Measurements from ENCODE around the gene TPSG1. TPM values are rescaled to one million over a fixed set of nuclear protein-coding genes. Genes with fewer than 3 reads are reported as not detected.
"Not testable (repeated sequence)": the region's sequence is repeated elsewhere in the genome, so short reads cannot be mapped to it uniquely, and the experiment has no call there.

Gene TPSG1
- total RNA-seq, 1 donor from 2014 or later, result not detected

DNA sequence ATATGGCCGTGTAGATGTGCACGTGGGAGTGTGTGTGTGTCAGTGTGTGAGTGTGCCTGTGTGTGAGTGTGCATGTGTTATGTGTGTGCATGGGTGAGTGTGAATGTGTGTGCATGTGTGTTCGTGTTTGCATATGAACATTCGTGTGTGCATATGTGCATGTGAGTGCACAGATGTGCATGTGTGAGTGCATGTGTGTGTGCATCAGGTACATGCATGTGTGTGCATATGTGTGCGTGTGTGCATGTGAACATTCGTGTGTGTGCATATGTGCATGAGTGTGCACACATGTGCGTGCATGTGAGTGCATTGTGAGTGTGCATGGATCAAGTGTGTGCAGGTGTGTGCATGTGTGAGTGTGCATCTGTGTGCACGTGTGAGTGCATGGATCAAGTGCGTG is 12.9 kb upstream of the TPSG1 start:
- peaks cover 5% of the 10 kb centered on the region for H3K27me3 Mint-ChIP-seq (ENCODE audit: unreplicated experiment)
- H3K27ac Mint-ChIP-seq (ENCODE audit: unreplicated experiment), result no peak overlapping the region
- H3K36me3 Mint-ChIP-seq (ENCODE audit: unreplicated experiment), result no peaks in the 10 kb centered on the region
- no peak overlapping the region for H3K4me3 Mint-ChIP-seq (ENCODE audit: unreplicated experiment)
- peaks cover 8% of the 10 kb centered on the region for H3K9me3 Mint-ChIP-seq (ENCODE audit: unreplicated experiment)
- peaks cover 4% of the 10 kb centered on the region for H3K4me1 Mint-ChIP-seq (ENCODE audit: low read depth, unreplicated experiment)
- no peak for DNase-seq
- TF ChIP-seq, protein P1, sequence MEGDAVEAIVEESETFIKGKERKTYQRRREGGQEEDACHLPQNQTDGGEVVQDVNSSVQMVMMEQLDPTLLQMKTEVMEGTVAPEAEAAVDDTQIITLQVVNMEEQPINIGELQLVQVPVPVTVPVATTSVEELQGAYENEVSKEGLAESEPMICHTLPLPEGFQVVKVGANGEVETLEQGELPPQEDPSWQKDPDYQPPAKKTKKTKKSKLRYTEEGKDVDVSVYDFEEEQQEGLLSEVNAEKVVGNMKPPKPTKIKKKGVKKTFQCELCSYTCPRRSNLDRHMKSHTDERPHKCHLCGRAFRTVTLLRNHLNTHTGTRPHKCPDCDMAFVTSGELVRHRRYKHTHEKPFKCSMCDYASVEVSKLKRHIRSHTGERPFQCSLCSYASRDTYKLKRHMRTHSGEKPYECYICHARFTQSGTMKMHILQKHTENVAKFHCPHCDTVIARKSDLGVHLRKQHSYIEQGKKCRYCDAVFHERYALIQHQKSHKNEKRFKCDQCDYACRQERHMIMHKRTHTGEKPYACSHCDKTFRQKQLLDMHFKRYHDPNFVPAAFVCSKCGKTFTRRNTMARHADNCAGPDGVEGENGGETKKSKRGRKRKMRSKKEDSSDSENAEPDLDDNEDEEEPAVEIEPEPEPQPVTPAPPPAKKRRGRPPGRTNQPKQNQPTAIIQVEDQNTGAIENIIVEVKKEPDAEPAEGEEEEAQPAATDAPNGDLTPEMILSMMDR (IDR thresholded peaks at IDR 0.05; ENCODE audit: partially characterized antibody, unreplicated experiment), result no peak

DNA sequence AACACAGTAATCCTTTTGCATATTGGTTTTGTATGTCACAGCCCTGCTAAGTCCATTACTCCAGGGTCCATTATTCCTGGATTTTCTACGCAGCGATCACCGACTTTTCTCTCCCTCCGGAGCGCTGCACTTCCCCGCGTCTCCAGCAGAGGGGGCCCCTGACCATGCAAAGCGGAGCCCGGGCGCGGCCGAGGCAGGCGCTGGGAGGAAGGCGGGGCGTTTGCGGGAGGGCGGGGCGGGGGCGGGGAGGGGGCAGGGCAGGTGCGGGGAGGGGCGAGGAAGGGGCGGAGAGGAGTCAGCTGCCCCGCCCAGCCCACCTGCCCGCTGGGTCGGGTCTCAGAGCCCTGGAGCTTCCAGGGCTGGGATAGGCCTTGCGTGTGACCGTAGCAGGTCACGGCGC is 11.6 kb upstream of the TPSG1 start:
- not testable (repeated sequence) for H3K36me3 Mint-ChIP-seq (ENCODE audit: unreplicated experiment); H3K27me3 Mint-ChIP-seq (ENCODE audit: unreplicated experiment); H3K27ac Mint-ChIP-seq (ENCODE audit: unreplicated experiment); H3K4me3 Mint-ChIP-seq (ENCODE audit: unreplicated experiment); DNase-seq; H3K9me3 Mint-ChIP-seq (ENCODE audit: unreplicated experiment); H3K4me1 Mint-ChIP-seq (ENCODE audit: low read depth, unreplicated experiment)

DNA sequence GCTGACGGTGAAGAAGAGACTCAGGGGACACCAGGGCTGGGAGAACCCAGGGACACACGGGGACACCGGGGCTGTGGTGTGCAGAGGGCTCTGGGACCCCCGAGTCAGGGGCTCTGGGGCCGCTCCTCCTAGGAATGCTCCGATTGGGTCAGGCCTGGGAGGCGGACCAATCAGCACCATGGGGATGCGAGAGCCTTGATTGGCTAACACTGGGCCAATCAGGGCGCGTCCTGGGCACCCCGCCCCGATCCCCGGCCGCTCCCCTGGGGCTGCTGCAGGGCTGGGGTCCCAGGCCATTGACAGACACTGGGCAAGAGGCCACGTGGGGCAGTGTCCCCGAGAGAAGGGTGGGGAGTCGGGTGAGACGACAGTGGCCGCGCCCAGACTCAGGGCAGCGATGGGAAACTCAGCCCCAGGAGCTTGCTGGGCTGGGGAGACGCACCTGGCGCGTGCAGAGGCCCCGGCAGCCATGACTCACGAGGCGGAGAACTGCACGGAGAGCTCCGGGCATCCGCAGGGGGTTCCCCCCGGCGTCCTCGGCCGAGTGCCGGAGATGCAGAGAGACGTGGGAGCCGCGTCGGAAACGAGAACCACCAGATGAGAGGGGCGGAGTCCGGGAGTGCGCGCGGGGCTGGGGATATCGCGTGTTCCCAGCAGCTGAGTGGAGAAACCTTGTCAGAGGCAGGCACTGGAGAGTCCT is 7.1 kb upstream of the TPSG1 start:
- not testable (repeated sequence) for H3K27me3 Mint-ChIP-seq (ENCODE audit: unreplicated experiment); H3K9me3 Mint-ChIP-seq (ENCODE audit: unreplicated experiment); H3K4me1 Mint-ChIP-seq (ENCODE audit: low read depth, unreplicated experiment); DNase-seq; H3K27ac Mint-ChIP-seq (ENCODE audit: unreplicated experiment); H3K36me3 Mint-ChIP-seq (ENCODE audit: unreplicated experiment); H3K4me3 Mint-ChIP-seq (ENCODE audit: unreplicated experiment)

GRCh38 chr16:1231301-1231700 is 6.2 kb upstream of the TPSG1 start:
- H3K36me3 Mint-ChIP-seq (ENCODE audit: unreplicated experiment); H3K4me3 Mint-ChIP-seq (ENCODE audit: unreplicated experiment); H3K9me3 Mint-ChIP-seq (ENCODE audit: unreplicated experiment); H3K27ac Mint-ChIP-seq (ENCODE audit: unreplicated experiment); H3K4me1 Mint-ChIP-seq (ENCODE audit: low read depth, unreplicated experiment): not testable (repeated sequence)
- peak; percentile 14 for DNase-seq
- H3K27me3 Mint-ChIP-seq (ENCODE audit: unreplicated experiment), result peaks cover 11% of the 10 kb centered on the region

DNA sequence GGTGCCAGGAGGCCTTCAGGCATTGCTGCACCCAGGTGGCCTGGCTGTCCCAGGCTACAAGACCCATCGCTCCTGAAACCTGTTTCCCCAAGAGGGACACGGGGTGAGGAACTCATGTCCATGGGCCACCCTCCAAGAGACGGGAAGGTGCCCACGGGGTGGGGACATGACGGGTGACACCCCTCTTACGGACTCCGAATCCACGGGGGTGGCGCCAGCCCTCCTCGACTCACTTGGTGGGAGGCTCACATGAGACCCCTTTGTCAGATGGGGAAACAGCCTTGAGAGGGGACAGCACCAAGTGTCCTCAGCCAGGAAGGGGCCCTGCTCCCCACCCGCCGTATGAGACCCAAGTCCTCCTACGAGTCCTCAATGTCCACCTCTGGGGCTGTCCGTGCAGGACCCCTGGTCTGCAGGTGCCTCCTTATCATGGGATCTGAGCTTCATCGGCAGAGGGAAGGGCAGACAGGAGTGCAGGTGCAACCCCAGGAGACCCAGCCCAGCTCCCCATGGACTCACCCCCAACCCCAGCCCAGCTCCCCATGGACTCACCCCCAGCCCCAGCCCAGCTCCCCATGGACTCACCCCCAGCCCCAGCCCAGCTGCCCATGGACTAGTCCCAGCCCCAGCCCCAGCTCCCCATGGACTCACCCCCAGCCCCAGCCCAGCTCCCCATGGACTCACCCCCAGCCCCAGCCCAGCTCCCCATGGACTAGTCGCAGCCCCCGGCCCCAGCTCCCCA is 5.6 kb upstream of the TPSG1 start:
- H3K27ac Mint-ChIP-seq (ENCODE audit: unreplicated experiment); H3K9me3 Mint-ChIP-seq (ENCODE audit: unreplicated experiment); H3K4me3 Mint-ChIP-seq (ENCODE audit: unreplicated experiment); H3K36me3 Mint-ChIP-seq (ENCODE audit: unreplicated experiment); H3K4me1 Mint-ChIP-seq (ENCODE audit: low read depth, unreplicated experiment): not testable (repeated sequence)
- peaks cover 11% of the 10 kb centered on the region for H3K27me3 Mint-ChIP-seq (ENCODE audit: unreplicated experiment)
- peak; percentile 12 for DNase-seq

- Mint-ChIP-seq H3K27me3 (ENCODE audit: unreplicated experiment) (peaks cover 16% of the 10 kb centered on the region), H3K9me3 (ENCODE audit: unreplicated experiment) (peaks cover 12% of the 10 kb centered on the region)
- DNase-seq; H3K4me3 Mint-ChIP-seq (ENCODE audit: unreplicated experiment); H3K4me1 Mint-ChIP-seq (ENCODE audit: low read depth, unreplicated experiment); H3K27ac Mint-ChIP-seq (ENCODE audit: unreplicated experiment); H3K36me3 Mint-ChIP-seq (ENCODE audit: unreplicated experiment): not testable (repeated sequence)
Observed at GRCh38 chr16:1230084-1230470, 5.0 kb upstream of the TPSG1 start, which contains the start of gene TPSB2. Gene TPSB2, minus strand, starts transcription at chr16:1230184. Its CDS starts 233 bp downstream, at chr16:1229951.

- H3K36me3 Mint-ChIP-seq (ENCODE audit: unreplicated experiment); H3K4me3 Mint-ChIP-seq (ENCODE audit: unreplicated experiment); H3K27ac Mint-ChIP-seq (ENCODE audit: unreplicated experiment); H3K4me1 Mint-ChIP-seq (ENCODE audit: low read depth, unreplicated experiment): not testable (repeated sequence)
- peak; percentile 3 for DNase-seq
- Mint-ChIP-seq H3K9me3 (ENCODE audit: unreplicated experiment) (peaks cover 12% of the 10 kb centered on the region), H3K27me3 (ENCODE audit: unreplicated experiment) (peaks cover 16% of the 10 kb centered on the region)
Observed at GRCh38 chr16:1229476-1229875, 4.4 kb upstream of the TPSG1 start.

DNA sequence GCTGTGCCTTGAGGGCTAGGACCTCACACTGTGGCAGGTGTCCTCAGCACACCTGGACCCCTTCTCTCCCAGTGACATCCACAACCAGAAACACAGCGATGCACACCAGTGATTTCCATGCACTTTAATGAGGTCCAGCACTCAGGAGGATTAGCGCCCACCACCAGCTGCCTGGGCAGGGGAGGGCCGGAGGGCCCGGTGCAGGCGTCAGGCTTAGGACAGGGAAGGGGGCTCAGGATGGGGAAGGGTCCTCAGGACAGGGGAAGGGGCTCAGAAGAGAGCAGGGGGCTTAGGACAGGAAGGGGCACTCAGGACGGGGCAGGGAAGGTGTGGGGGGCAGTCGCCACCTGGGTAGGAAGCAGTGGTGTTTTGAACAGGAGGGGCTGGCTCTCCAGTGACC is 3.2 kb upstream of the TPSG1 start:
- peaks cover 17% of the 10 kb centered on the region for H3K9me3 Mint-ChIP-seq (ENCODE audit: unreplicated experiment)
- H3K36me3 Mint-ChIP-seq (ENCODE audit: unreplicated experiment); H3K4me1 Mint-ChIP-seq (ENCODE audit: low read depth, unreplicated experiment); H3K4me3 Mint-ChIP-seq (ENCODE audit: unreplicated experiment); H3K27ac Mint-ChIP-seq (ENCODE audit: unreplicated experiment): not testable (repeated sequence)
- peak; percentile 19 for DNase-seq
- peaks cover 20% of the 10 kb centered on the region for H3K27me3 Mint-ChIP-seq (ENCODE audit: unreplicated experiment)

DNA sequence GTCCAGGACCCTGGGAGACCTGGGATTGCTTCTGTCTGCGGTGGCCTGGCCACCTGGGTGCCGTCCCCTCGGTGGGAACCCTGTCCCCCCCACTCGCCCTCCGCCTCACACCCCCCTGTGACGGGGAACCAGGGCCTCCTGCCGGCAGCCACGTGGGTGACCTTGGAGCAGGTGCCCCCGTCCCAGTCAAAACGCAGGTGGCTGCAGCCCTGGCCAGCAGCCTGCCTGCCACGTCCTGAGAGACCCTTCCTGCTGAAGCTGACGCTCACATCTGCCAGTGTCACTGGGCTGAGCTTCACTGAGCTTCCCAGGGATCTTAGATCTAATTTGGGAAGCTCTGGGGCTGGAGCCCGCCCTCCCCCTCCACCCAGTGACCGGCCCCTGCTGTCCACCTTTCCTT is 1.6 kb upstream of the TPSG1 start:
- H3K27ac Mint-ChIP-seq (ENCODE audit: unreplicated experiment); H3K4me3 Mint-ChIP-seq (ENCODE audit: unreplicated experiment); H3K4me1 Mint-ChIP-seq (ENCODE audit: low read depth, unreplicated experiment); H3K36me3 Mint-ChIP-seq (ENCODE audit: unreplicated experiment): not testable (repeated sequence)
- Mint-ChIP-seq H3K9me3 (ENCODE audit: unreplicated experiment) (peaks cover 17% of the 10 kb centered on the region), H3K27me3 (ENCODE audit: unreplicated experiment) (peaks cover 20% of the 10 kb centered on the region)
- DNase-seq, result peak; percentile 56

GRCh38 chr16:1225728-1226311 is 752 bp upstream of the TPSG1 start:
- not testable (repeated sequence) for H3K27ac Mint-ChIP-seq (ENCODE audit: unreplicated experiment); DNase-seq; H3K36me3 Mint-ChIP-seq (ENCODE audit: unreplicated experiment); H3K4me1 Mint-ChIP-seq (ENCODE audit: low read depth, unreplicated experiment); H3K4me3 Mint-ChIP-seq (ENCODE audit: unreplicated experiment)
- Mint-ChIP-seq H3K27me3 (ENCODE audit: unreplicated experiment) (peaks cover 24% of the 10 kb centered on the region), H3K9me3 (ENCODE audit: unreplicated experiment) (peaks cover 21% of the 10 kb centered on the region)
